Measurements from ENCODE around the gene PRTFDC1.

GRCh38 chr10:24869354-24870015, 82.9 kb downstream of the PRTFDC1 start:
- no peak for TF ChIP-seq POLR2A (IDR thresholded peaks at IDR 0.05)
- TF ChIP-seq CTCF (IDR thresholded peaks at IDR 0.05) = no peak

Measured in esophagus squamous epithelium (tissue), 4 donors.